Measurements from ENCODE around the gene PRSS37. TPM values are rescaled to one million over a fixed set of nuclear protein-coding genes. Genes with fewer than 3 reads are reported as not detected.

PRSS37 gene
- total RNA-seq, 1 experiment from 2014 or later, result not detected

- BruUV-seq (replicated peaks), result no TSS peak
- POLR2A ChIA-PET, result no interaction called here
- CTCF ChIA-PET, result interaction anchor here (0.6 to 1.5 kb wide), 3 partner anchors 62 to 314 kb away, joined by 3 to 5 read pairs (median 3); no protein-coding TSS in a partner anchor
- intact Hi-C loops (cut with micrococcal nuclease), result no loop called here
- no peak overlapping the region for H3K4me3 Mint-ChIP-seq (ENCODE audit: unreplicated experiment)
- no peak for DNase-seq (ENCODE audit: unreplicated experiment)
- no peaks in the 10 kb centered on the region for H3K4me1 Mint-ChIP-seq (ENCODE audit: insufficient read depth, unreplicated experiment)
- TF ChIP-seq CTCF (IDR thresholded peaks at IDR 0.05; ENCODE audit: unreplicated experiment), result no peak
- H3K27ac Mint-ChIP-seq (ENCODE audit: low read depth, unreplicated experiment), result no peak overlapping the region
- H3K36me3 Mint-ChIP-seq (ENCODE audit: insufficient read depth, unreplicated experiment), result peaks cover 4% of the 10 kb centered on the region
- H3K9me3 Mint-ChIP-seq (ENCODE audit: unreplicated experiment), result no peaks in the 10 kb centered on the region
- no peaks in the 10 kb centered on the region for H3K27me3 Mint-ChIP-seq (ENCODE audit: insufficient read depth, unreplicated experiment)
Measured at GRCh38 chr7:141847996-141848395, 6.7 kb upstream of the PRSS37 start.

GRCh38 chr7:141844256-141844655, 3.0 kb upstream of the PRSS37 start:
- no TSS peak for BruUV-seq (replicated peaks)
- no peak for TF ChIP-seq CTCF (IDR thresholded peaks at IDR 0.05; ENCODE audit: unreplicated experiment)

GRCh38 chr7:141842904-141843303, 1.6 kb upstream of the PRSS37 start:
- peaks cover 4% of the 10 kb centered on the region for H3K36me3 Mint-ChIP-seq (ENCODE audit: insufficient read depth, unreplicated experiment)
- ChIA-PET POLR2A (interaction anchor here (0.6 kb wide), 1 partner anchor 155 kb away, joined by 3 read pairs; no protein-coding TSS in a partner anchor), CTCF (no interaction called here)
- no peak for TF ChIP-seq CTCF (IDR thresholded peaks at IDR 0.05; ENCODE audit: unreplicated experiment)
- no TSS peak for BruUV-seq (replicated peaks)
- H3K4me1 Mint-ChIP-seq (ENCODE audit: insufficient read depth, unreplicated experiment), result no peaks in the 10 kb centered on the region
- intact Hi-C loops (cut with micrococcal nuclease), result no loop called here
- no peaks in the 10 kb centered on the region for H3K9me3 Mint-ChIP-seq (ENCODE audit: unreplicated experiment)
- H3K27ac Mint-ChIP-seq (ENCODE audit: low read depth, unreplicated experiment), result no peak overlapping the region
- H3K27me3 Mint-ChIP-seq (ENCODE audit: insufficient read depth, unreplicated experiment), result no peaks in the 10 kb centered on the region
- no peak for DNase-seq (ENCODE audit: unreplicated experiment)
- no peak overlapping the region for H3K4me3 Mint-ChIP-seq (ENCODE audit: unreplicated experiment)

More at GRCh38 chr7:141844256-141844655, 3.0 kb upstream of the PRSS37 start:
- intact Hi-C loops (cut with micrococcal nuclease), result no loop called here
- Mint-ChIP-seq H3K27me3 (ENCODE audit: insufficient read depth, unreplicated experiment) (no peaks in the 10 kb centered on the region), H3K27ac (ENCODE audit: low read depth, unreplicated experiment) (no peak overlapping the region), H3K4me1 (ENCODE audit: insufficient read depth, unreplicated experiment) (no peaks in the 10 kb centered on the region), H3K4me3 (ENCODE audit: unreplicated experiment) (no peak overlapping the region), H3K9me3 (ENCODE audit: unreplicated experiment) (no peaks in the 10 kb centered on the region), H3K36me3 (ENCODE audit: insufficient read depth, unreplicated experiment) (peaks cover 4% of the 10 kb centered on the region)
- ChIA-PET CTCF (interaction anchor here (0.8 kb wide), 1 partner anchor 16 kb away, joined by 3 read pairs; no protein-coding TSS in a partner anchor), POLR2A (no interaction called here)
- no peak for DNase-seq (ENCODE audit: unreplicated experiment)

GRCh38 chr7:141840708-141841107, 577 bp downstream of the PRSS37 start:
- ChIA-PET POLR2A (no interaction called here), CTCF (interaction anchor here (2.4 kb wide), 1 partner anchor 55 kb away, joined by 9 read pairs; no protein-coding TSS in a partner anchor)
- Mint-ChIP-seq H3K36me3 (ENCODE audit: insufficient read depth, unreplicated experiment) (peaks cover 2% of the 10 kb centered on the region), H3K27me3 (ENCODE audit: insufficient read depth, unreplicated experiment) (no peaks in the 10 kb centered on the region), H3K27ac (ENCODE audit: low read depth, unreplicated experiment) (no peak overlapping the region), H3K4me3 (ENCODE audit: unreplicated experiment) (no peak overlapping the region), H3K9me3 (ENCODE audit: unreplicated experiment) (no peaks in the 10 kb centered on the region), H3K4me1 (ENCODE audit: insufficient read depth, unreplicated experiment) (no peaks in the 10 kb centered on the region)
- no peak for DNase-seq (ENCODE audit: unreplicated experiment)
- TF ChIP-seq CTCF (IDR thresholded peaks at IDR 0.05; ENCODE audit: unreplicated experiment), result no peak
- intact Hi-C loops (cut with micrococcal nuclease), result no loop called here
- BruUV-seq (replicated peaks), result no TSS peak
